Activated gamma-delta T cell treated with Interleukin-2 at 50 U/mL for 16 hours (primary cell): ENCODE measurements around the gene SLC47A1.

Experiments
- DNase-seq: peaks from one replicate; pipeline ENCODE4 v3.0.0-alpha.2; 2020

SLC47A1 gene

DNA sequence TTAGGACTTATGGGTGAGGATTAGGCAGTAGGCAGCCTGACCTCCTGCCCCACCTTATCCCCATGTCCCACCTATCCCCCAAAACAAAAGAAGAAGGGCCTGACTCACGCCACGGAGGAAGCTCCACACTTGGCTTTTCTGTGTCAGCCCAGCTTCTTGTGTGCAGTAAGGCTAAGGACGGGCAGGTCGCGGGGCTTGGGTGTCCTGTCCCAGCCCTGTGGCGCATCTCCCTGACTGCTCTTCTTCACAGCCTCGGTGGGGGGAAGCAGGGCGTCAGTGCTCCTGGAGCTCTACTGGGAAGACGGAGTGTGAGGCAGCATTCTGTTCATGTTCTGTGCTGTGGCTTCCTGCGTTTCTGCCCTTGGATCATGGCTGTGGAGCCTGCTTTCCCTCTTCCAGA is 80.3 kb downstream of the SLC47A1 start:
- no peak for DNase-seq

DNA sequence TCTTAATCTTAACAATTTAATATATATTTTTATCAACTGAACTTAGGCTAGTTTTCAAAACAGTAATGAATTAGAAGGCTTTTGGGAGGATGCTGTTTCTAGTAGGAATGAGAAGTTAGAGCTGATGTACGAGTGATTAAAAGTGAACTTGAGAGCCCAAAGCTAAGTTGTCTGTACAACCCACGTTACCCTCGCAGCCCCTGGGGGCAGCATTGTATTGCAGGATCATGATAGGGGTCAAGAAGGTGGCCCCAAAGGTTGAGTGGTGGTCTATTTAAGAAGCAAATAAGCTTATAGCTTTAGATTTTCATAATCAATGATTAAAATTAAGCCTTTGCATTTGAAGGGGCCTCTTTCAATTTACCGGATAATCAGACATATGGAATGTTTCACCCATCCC is 81.2 kb downstream of the SLC47A1 start:
- DNase-seq = no peak

GRCh38 chr17:19618015-19618414 is 84.4 kb downstream of the SLC47A1 start:
- no peak for DNase-seq

- no peak for DNase-seq
Measured at GRCh38 chr17:19619705-19620325, 86.2 kb downstream of the SLC47A1 start.

DNA sequence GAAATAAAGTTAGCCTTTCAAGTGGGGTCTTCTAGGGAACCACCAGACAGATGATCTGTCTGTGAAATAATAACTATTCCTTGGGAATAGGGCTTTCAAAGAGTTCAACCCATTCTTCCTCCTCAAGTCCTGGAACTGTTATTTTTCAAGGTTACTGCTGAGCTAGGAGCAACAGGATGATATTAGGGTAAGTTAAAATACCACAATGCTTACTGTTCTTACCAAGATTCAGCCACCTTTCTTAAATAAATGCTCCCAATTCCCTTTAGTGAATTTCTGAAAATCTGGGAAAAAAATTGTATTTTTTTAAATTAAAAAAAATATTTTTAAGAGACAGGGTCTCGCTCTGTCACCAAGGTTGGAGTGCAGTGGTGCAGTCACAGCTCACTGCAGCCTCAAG is 88.0 kb downstream of the SLC47A1 start:
- no peak for DNase-seq

GRCh38 chr17:19626079-19626478 is 92.4 kb downstream of the SLC47A1 start:
- no peak for DNase-seq
